ENCODE data around the gene LRRC75A.
"Not testable (repeated sequence)": the region's sequence is repeated elsewhere in the genome, so short reads cannot be mapped to it uniquely, and the experiment has no call there.

LRRC75A gene

GRCh38 chr17:16455997-16456741 lies 35.8 kb downstream of the LRRC75A start:
- DNase-seq (ENCODE audit: low read depth), result no peak
- TF ChIP-seq CTCF (IDR thresholded peaks at IDR 0.05; ENCODE audit: low read length, missing control alignments), result no peak
- H3K4me3 ChIP-seq (replicated peaks; ENCODE audit: low read depth, low read length), result no peak overlapping the region

DNA sequence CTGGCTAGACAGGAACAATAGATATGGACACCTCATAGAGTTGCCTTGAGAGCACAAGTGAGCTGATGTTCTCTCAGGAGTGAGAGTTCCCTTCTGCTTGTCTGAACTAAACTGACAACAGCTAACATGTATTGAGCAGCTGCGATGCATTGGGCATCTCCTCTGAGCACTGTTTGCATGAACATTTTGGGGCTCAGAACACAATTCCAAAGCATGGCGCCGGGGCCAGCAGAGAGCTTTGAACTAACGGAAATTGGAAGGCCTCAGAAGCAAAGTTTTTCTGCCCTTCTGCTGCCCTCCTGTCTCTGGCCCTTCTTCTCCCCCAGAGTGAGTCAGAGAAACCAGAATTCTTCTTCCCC lies 38.5 kb downstream of the LRRC75A start:
- H3K4me3 ChIP-seq (replicated peaks; ENCODE audit: low read depth, low read length), result no peak overlapping the region
- no peak for TF ChIP-seq CTCF (IDR thresholded peaks at IDR 0.05; ENCODE audit: low read length, missing control alignments)
- DNase-seq (ENCODE audit: low read depth), result no peak

DNA sequence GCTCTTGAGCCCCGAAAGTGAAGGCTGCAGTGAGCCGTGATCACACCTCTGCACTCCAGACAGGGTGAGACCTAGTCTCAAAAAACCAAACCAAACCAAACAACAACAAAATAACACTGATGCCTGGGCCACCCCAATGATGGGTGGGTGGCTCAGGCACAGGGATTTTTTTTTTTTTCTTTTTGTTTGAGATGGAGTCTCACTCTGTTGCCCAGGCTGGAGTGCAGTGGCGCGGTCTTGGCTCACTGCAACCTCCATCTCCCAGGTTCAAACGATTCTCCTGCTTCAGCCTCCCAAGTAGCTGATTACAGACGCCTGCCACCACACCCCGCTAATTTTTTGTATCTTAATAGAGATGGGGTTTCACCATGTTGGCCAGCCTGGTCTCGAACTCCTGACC lies 39.7 kb downstream of the LRRC75A start:
- DNase-seq (ENCODE audit: low read depth); H3K4me3 ChIP-seq (replicated peaks; ENCODE audit: low read depth, low read length): not testable (repeated sequence)

GRCh38 chr17:16450028-16450427 lies 42.0 kb downstream of the LRRC75A start:
- no peak overlapping the region for H3K4me3 ChIP-seq (replicated peaks; ENCODE audit: low read depth, low read length)
- DNase-seq (ENCODE audit: low read depth), result no peak
- TF ChIP-seq CTCF (IDR thresholded peaks at IDR 0.05; ENCODE audit: low read length, missing control alignments), result no peak

- no peak for TF ChIP-seq CTCF (IDR thresholded peaks at IDR 0.05; ENCODE audit: low read length, missing control alignments)
- H3K4me3 ChIP-seq (replicated peaks; ENCODE audit: low read depth, low read length), result no peak overlapping the region
- no peak for DNase-seq (ENCODE audit: low read depth)
Measured at GRCh38 chr17:16449121-16449570, 42.8 kb downstream of the LRRC75A start.

- no peak for TF ChIP-seq CTCF (IDR thresholded peaks at IDR 0.05; ENCODE audit: low read length, missing control alignments)
- DNase-seq (ENCODE audit: low read depth), result no peak
- H3K4me3 ChIP-seq (replicated peaks; ENCODE audit: low read depth, low read length), result no peak overlapping the region
Measured at GRCh38 chr17:16448490-16448889, 43.5 kb downstream of the LRRC75A start.

DNA sequence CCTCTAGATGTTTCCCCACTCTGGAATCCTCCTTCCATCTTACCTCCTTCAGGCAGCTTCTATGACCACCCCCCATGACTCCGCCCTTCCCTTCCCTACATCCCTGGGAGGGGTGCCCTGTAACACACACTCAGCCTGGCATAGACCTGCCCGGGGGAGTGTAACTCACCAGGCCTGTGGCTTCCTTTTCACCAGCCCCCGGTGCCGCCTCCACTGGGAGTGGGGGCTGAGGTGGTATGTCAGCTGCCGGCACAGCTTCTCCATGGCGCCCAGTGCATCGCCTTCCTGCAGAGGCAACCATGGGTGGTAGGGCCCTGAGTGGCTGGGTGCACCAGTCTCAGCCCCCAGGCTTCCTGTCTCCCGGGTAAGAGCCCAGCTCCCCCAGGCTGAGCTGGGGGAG lies 44.3 kb downstream of the LRRC75A start:
- no peak for TF ChIP-seq CTCF (IDR thresholded peaks at IDR 0.05; ENCODE audit: low read length, missing control alignments)
- DNase-seq (ENCODE audit: low read depth), result no peak
- no peak overlapping the region for H3K4me3 ChIP-seq (replicated peaks; ENCODE audit: low read depth, low read length)
